SJSA1 (cell line): ENCODE data around the gene SFRP5. TPM values are rescaled to one million over a fixed set of nuclear protein-coding genes. Genes with fewer than 3 reads are reported as not detected.

Source experiments
- DNase-seq, 2 experiments: peaks; one replicate each; pipeline ENCODE4 v3.0.0-alpha.2; 2015 to 2020; ENCODE audit warnings: low spot score in 2 of 2, low read depth in 1 of 2
- H3K27ac ChIP-seq: fragments of 250-450 bp; sonication (Bioruptor Pico); 2 replicates; pipeline ENCODE4 v1.5.1; 2020; ENCODE audit warnings: mild to moderate bottlenecking, moderate library complexity
- H3K27me3 ChIP-seq: fragments of 250-450 bp; sonication (Bioruptor Pico); replicated peaks from 2 replicates; pipeline ENCODE4 v1.5.1; 2020; ENCODE audit warnings: mild to moderate bottlenecking, moderate library complexity
- H3K36me3 ChIP-seq: fragments of 250-450 bp; sonication (Bioruptor Pico); 2 replicates; pipeline ENCODE4 v1.5.1; 2020; ENCODE audit warnings: mild to moderate bottlenecking
- H3K4me1 ChIP-seq: fragments of 250-450 bp; sonication (Bioruptor Pico); replicated peaks from 2 replicates; pipeline ENCODE4 v1.6.1; 2021; ENCODE audit warnings: mild to moderate bottlenecking
- H3K4me3 ChIP-seq: fragments of 250-450 bp; sonication (Bioruptor Pico); 2 replicates; pipeline ENCODE4 v1.5.1; 2020; ENCODE audit warnings: mild to moderate bottlenecking
- H3K9me3 ChIP-seq: fragments of 250-450 bp; sonication (Bioruptor Pico); replicated peaks from 2 replicates; pipeline ENCODE4 v1.5.1; 2020; ENCODE audit warnings: mild to moderate bottlenecking
- total RNA-seq: library from RNA; depleted of rRNA; stranded (reverse); fragments of >200 nt; shearing (Covaris generic); gene quantifications from 2 replicates; pipeline ENCODE4 v1.2.3, GENCODE V29; 2014; rRNA removed

The SFRP5 gene
- total RNA-seq, result not detected in 2 replicates

GRCh38 chr10:97771913-97772823 lies at the start of gene SFRP5:
TSS of gene SFRP5 (minus strand) at chr10:97771999. CDS start at chr10:97771833, 166 bp downstream.
- H3K27me3 ChIP-seq, result peaks cover 35% of the 10 kb centered on the region
- peaks cover 5% of the 10 kb centered on the region for H3K4me1 ChIP-seq
- no peaks in the 10 kb centered on the region for H3K36me3 ChIP-seq
- no peak within 1 kb of the TSS for H3K4me3 ChIP-seq
- H3K27ac ChIP-seq, result no peak within 1 kb of the TSS
- H3K9me3 ChIP-seq, result no peaks in the 10 kb centered on the region
- no peak for DNase-seq

GRCh38 chr10:97820096-97820704 lies 48.4 kb upstream of the SFRP5 start:
- Histone ChIP-seq H3K4me3 (no peak overlapping the region), H3K27me3 (no peaks in the 10 kb centered on the region), H3K27ac (no peak overlapping the region), H3K9me3 (no peaks in the 10 kb centered on the region), H3K36me3 (no peaks in the 10 kb centered on the region), H3K4me1 (peaks cover 7% of the 10 kb centered on the region)
- no peak for DNase-seq

- H3K4me1 ChIP-seq, result peaks cover 10% of the 10 kb centered on the region
- H3K9me3 ChIP-seq, result no peaks in the 10 kb centered on the region
- no peaks in the 10 kb centered on the region for H3K27me3 ChIP-seq
- no peak overlapping the region for H3K4me3 ChIP-seq
- no peak overlapping the region for H3K27ac ChIP-seq
- H3K36me3 ChIP-seq, result no peaks in the 10 kb centered on the region
- no peak for DNase-seq
These were observed 46.8 kb upstream of the SFRP5 start for GRCh38 chr10:97818572-97818971.

GRCh38 chr10:97816609-97817008 lies 44.8 kb upstream of the SFRP5 start:
- Histone ChIP-seq H3K4me3 (no peak overlapping the region), H3K36me3 (no peaks in the 10 kb centered on the region), H3K27ac (no peak overlapping the region), H3K27me3 (no peaks in the 10 kb centered on the region), H3K4me1 (peaks cover 24% of the 10 kb centered on the region), H3K9me3 (no peaks in the 10 kb centered on the region)
- DNase-seq, result no peak

- DNase-seq, result no peak
- no peaks in the 10 kb centered on the region for H3K27me3 ChIP-seq
- no peaks in the 10 kb centered on the region for H3K36me3 ChIP-seq
- no peak overlapping the region for H3K27ac ChIP-seq
- H3K9me3 ChIP-seq, result no peaks in the 10 kb centered on the region
- H3K4me3 ChIP-seq, result no peak overlapping the region
- H3K4me1 ChIP-seq, result peaks cover 32% of the 10 kb centered on the region
These were observed 43.2 kb upstream of the SFRP5 start for GRCh38 chr10:97814996-97815395.

GRCh38 chr10:97813311-97813710 lies 41.5 kb upstream of the SFRP5 start:
- H3K36me3 ChIP-seq, result no peaks in the 10 kb centered on the region
- H3K27ac ChIP-seq, result peak overlapping the region; percentile 15
- no peaks in the 10 kb centered on the region for H3K9me3 ChIP-seq
- H3K27me3 ChIP-seq, result no peaks in the 10 kb centered on the region
- no peak overlapping the region for H3K4me3 ChIP-seq
- DNase-seq, result peak in 1 of 2 experiments; percentile 34
- H3K4me1 ChIP-seq, result peaks cover 32% of the 10 kb centered on the region

- peak in 1 of 2 experiments; percentile 35 for DNase-seq
- H3K9me3 ChIP-seq, result no peaks in the 10 kb centered on the region
These were observed 40.9 kb upstream of the SFRP5 start for GRCh38 chr10:97812696-97813095.

GRCh38 chr10:97811958-97812357 lies 40.2 kb upstream of the SFRP5 start:
- peaks cover 32% of the 10 kb centered on the region for H3K4me1 ChIP-seq
- H3K27ac ChIP-seq, result no peak overlapping the region
- H3K4me3 ChIP-seq, result no peak overlapping the region
- H3K27me3 ChIP-seq, result no peaks in the 10 kb centered on the region
- H3K9me3 ChIP-seq, result no peaks in the 10 kb centered on the region
- no peak for DNase-seq
- no peaks in the 10 kb centered on the region for H3K36me3 ChIP-seq

More at GRCh38 chr10:97812696-97813095, 40.9 kb upstream of the SFRP5 start:
- no peaks in the 10 kb centered on the region for H3K27me3 ChIP-seq
- H3K36me3 ChIP-seq, result no peaks in the 10 kb centered on the region
- peak overlapping the region; percentile 15 for H3K27ac ChIP-seq
- H3K4me3 ChIP-seq, result no peak overlapping the region
- peaks cover 32% of the 10 kb centered on the region for H3K4me1 ChIP-seq

GRCh38 chr10:97810446-97810845 lies 38.6 kb upstream of the SFRP5 start:
- Histone ChIP-seq H3K27ac (peak overlapping the region; percentile 73), H3K4me1 (peaks cover 32% of the 10 kb centered on the region), H3K9me3 (no peaks in the 10 kb centered on the region), H3K36me3 (no peaks in the 10 kb centered on the region), H3K4me3 (no peak overlapping the region), H3K27me3 (no peaks in the 10 kb centered on the region)
- peak; percentile 65 to 71 for DNase-seq

GRCh38 chr10:97805949-97806348 lies 34.1 kb upstream of the SFRP5 start:
- no peak overlapping the region for H3K4me3 ChIP-seq
- peaks cover 10% of the 10 kb centered on the region for H3K4me1 ChIP-seq
- H3K27ac ChIP-seq, result no peak overlapping the region
- H3K27me3 ChIP-seq, result no peaks in the 10 kb centered on the region; the same call in 1 of the 2 replicates
- no peak for DNase-seq
- H3K9me3 ChIP-seq, result no peaks in the 10 kb centered on the region
- no peaks in the 10 kb centered on the region for H3K36me3 ChIP-seq

GRCh38 chr10:97805096-97805884 lies 33.5 kb upstream of the SFRP5 start:
- Histone ChIP-seq H3K27me3 (no peaks in the 10 kb centered on the region; the same call in 1 of the 2 replicates), H3K4me3 (no peak overlapping the region), H3K36me3 (no peaks in the 10 kb centered on the region), H3K27ac (no peak overlapping the region), H3K9me3 (no peaks in the 10 kb centered on the region), H3K4me1 (peaks cover 3% of the 10 kb centered on the region)
- DNase-seq, result peak in 1 of 2 experiments; percentile 71

GRCh38 chr10:97801422-97801821 lies 29.6 kb upstream of the SFRP5 start:
- Histone ChIP-seq H3K27ac (no peak overlapping the region), H3K4me1 (no peaks in the 10 kb centered on the region), H3K27me3 (no peaks in the 10 kb centered on the region; the same call in 1 of the 2 replicates), H3K36me3 (no peaks in the 10 kb centered on the region), H3K4me3 (no peak overlapping the region), H3K9me3 (peaks cover 4% of the 10 kb centered on the region)
- no peak for DNase-seq

- Histone ChIP-seq H3K27me3 (no peaks in the 10 kb centered on the region; the same call in 1 of the 2 replicates), H3K4me1 (no peaks in the 10 kb centered on the region), H3K27ac (no peak overlapping the region), H3K9me3 (peaks cover 4% of the 10 kb centered on the region), H3K4me3 (no peak overlapping the region), H3K36me3 (no peaks in the 10 kb centered on the region)
- DNase-seq, result no peak
These were observed 28.7 kb upstream of the SFRP5 start for GRCh38 chr10:97800474-97800873.
